GM13976 (cell line): Measurements from ENCODE around the gene C9orf43.

Experiments
- DNase-seq: peaks from one replicate; pipeline ENCODE4 v3.0.0; 2012; ENCODE audit warnings: low spot score
- CTCF ChIP-seq: IDR thresholded peaks from 2 replicates; pipeline ENCODE4 v1.5.1; 2012; ENCODE audit warnings: borderline replicate concordance, mild to moderate bottlenecking; ENCODE audit not compliant: insufficient read depth; ENCODE audit errors: extremely low read depth, missing control alignments, control extremely low read depth
- in situ Hi-C: fragments of 300-500 bp; cut with MboI; formaldehyde crosslinking; loops from one replicate; pipeline ENCODE4 v1.12.0; 2022; ENCODE audit warnings: low sequenced_read_pairs, mixed read lengths, inconsistent platforms; ENCODE audit not compliant: unreplicated experiment

C9orf43 gene

GRCh38 chr9:113444736-113445135 is 34.2 kb downstream of the C9orf43 start:
- in situ Hi-C loops: loop anchor here (5.0 kb wide), 2 partner anchors 148 to 213 kb away; no protein-coding TSS in a partner anchor
- no peak for DNase-seq
- TF ChIP-seq CTCF: no peak

GRCh38 chr9:113446323-113446740 is 35.8 kb downstream of the C9orf43 start:
- peak; percentile 79 for DNase-seq
- TF ChIP-seq CTCF: peak; percentile 28
- in situ Hi-C loops: loop anchor here (5.0 kb wide), 2 partner anchors 146 to 211 kb away; no protein-coding TSS in a partner anchor

- in situ Hi-C loops: loop anchor here (5.0 kb wide), 2 partner anchors 143 to 208 kb away; no protein-coding TSS in a partner anchor
- DNase-seq: no peak
- TF ChIP-seq CTCF: no peak
These were observed 38.8 kb downstream of the C9orf43 start for GRCh38 chr9:113449376-113449775.

- TF ChIP-seq CTCF: no peak
- in situ Hi-C loops: no loop called here
These were observed 41.6 kb downstream of the C9orf43 start for GRCh38 chr9:113452113-113452605.

GRCh38 chr9:113454914-113455761 is 44.6 kb downstream of the C9orf43 start:
- DNase-seq: no peak
- in situ Hi-C loops: no loop called here
- no peak for TF ChIP-seq CTCF

More at GRCh38 chr9:113452113-113452605, 41.6 kb downstream of the C9orf43 start:
- DNase-seq: no peak

GRCh38 chr9:113456235-113456634 is 45.7 kb downstream of the C9orf43 start:
- in situ Hi-C loops: no loop called here
- TF ChIP-seq CTCF: no peak
- no peak for DNase-seq
